ENCODE measurements around the gene EP300. TPM values are rescaled to one million over a fixed set of nuclear protein-coding genes. Genes with fewer than 3 reads are reported as not detected.

EP300 gene
- total and polyA plus RNA-seq, 8 donors = 63.3 to 80.1 (median 76.9) TPM

- peak within 1 kb of the TSS; percentile 87 to 92 for H3K4me3 ChIP-seq
- TF ChIP-seq CTCF (IDR thresholded peaks at IDR 0.05) = no peak
- no peaks in the 10 kb centered on the region for H3K27me3 ChIP-seq
- peak; percentile 100 for ATAC-seq
- no peaks in the 10 kb centered on the region for H3K9me3 ChIP-seq
- DNase-seq = peak; percentile 87 to 99 (median 96)
- peaks cover 0 to 21% of the 10 kb centered on the region in 2 donors for H3K4me1 ChIP-seq
- H3K27ac ChIP-seq = peak within 1 kb of the TSS; percentile 55 to 83
- H3K36me3 ChIP-seq = peaks cover 0 to 18% of the 10 kb centered on the region in 2 donors
- intact Hi-C loops (cut with DNase I) = no loop called here
Observed at GRCh38 chr22:41204992-41205900, 112.9 kb downstream of the EP300 start, which contains the start of gene L3MBTL2. TSS of gene L3MBTL2 (plus strand) at chr22:41205312. CDS start at chr22:41205363, 51 bp downstream.

GRCh38 chr22:41206719-41207118 is 114.3 kb downstream of the EP300 start:
- H3K27ac ChIP-seq = no peak overlapping the region
- intact Hi-C loops (cut with DNase I) = no loop called here
- peaks cover 0 to 27% of the 10 kb centered on the region in 2 donors for H3K36me3 ChIP-seq
- ATAC-seq (no peak), DNase-seq (peak in 1 of 4 donors; percentile 21)
- no peak for TF ChIP-seq CTCF (IDR thresholded peaks at IDR 0.05)
- no peaks in the 10 kb centered on the region for H3K27me3 ChIP-seq
- peaks cover 0 to 15% of the 10 kb centered on the region in 2 donors for H3K4me1 ChIP-seq
- no peaks in the 10 kb centered on the region for H3K9me3 ChIP-seq
- H3K4me3 ChIP-seq = no peak overlapping the region

- Histone ChIP-seq H3K27ac (no peak overlapping the region), H3K4me1 (peaks cover 12 to 25% of the 10 kb centered on the region in 2 donors), H3K9me3 (no peaks in the 10 kb centered on the region), H3K36me3 (peaks cover 0 to 64% of the 10 kb centered on the region in 2 donors), H3K27me3 (no peaks in the 10 kb centered on the region), H3K4me3 (no peak overlapping the region)
- no peak for TF ChIP-seq CTCF (IDR thresholded peaks at IDR 0.05)
- intact Hi-C loops (cut with DNase I) = no loop called here
- no peak for DNase-seq
- ATAC-seq = no peak
Observed at GRCh38 chr22:41215409-41215808, 123.0 kb downstream of the EP300 start.

- no peak for ATAC-seq
- peaks cover 0 to 64% of the 10 kb centered on the region in 2 donors for H3K36me3 ChIP-seq
Observed at GRCh38 chr22:41215926-41216325, 123.5 kb downstream of the EP300 start.

More at GRCh38 chr22:41215926-41216325, 123.5 kb downstream of the EP300 start:
- Histone ChIP-seq H3K9me3 (no peaks in the 10 kb centered on the region), H3K27me3 (no peaks in the 10 kb centered on the region), H3K4me3 (no peak overlapping the region), H3K27ac (no peak overlapping the region), H3K4me1 (peaks cover 12 to 25% of the 10 kb centered on the region in 2 donors)
- intact Hi-C loops (cut with DNase I) = no loop called here
- no peak for TF ChIP-seq CTCF (IDR thresholded peaks at IDR 0.05)
- no peak for DNase-seq
